ENCODE measurements around the gene EXOC2. TPM values are rescaled to one million over a fixed set of nuclear protein-coding genes. Genes with fewer than 3 reads are reported as not detected.

EXOC2 gene
- total RNA-seq, 1 donor from 2014 or later: 44.4 TPM

DNA sequence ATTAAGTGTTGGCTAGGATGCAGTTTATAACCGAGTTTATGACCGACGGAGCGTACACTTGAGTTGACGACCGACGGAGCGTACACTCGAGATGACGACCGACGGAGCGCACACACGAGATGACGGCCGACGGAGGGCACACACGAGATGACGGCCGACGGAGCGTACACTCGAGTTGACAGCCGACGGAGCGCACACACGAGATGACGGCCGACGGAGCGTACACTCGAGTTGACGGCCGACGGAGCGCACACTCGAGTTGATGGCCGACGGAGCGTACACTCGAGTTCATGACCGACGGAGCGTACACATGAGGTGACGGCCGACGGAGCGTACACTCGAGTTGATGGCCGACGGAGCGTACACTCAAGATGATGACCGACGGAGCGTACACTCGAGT lies 155.8 kb downstream of the EXOC2 start:
- Histone ChIP-seq H3K4me2 (ENCODE audit: low read length) (no peak overlapping the region), H2AFZ (ENCODE audit: low read depth, low read length) (no peak overlapping the region), H3K27me3 (ENCODE audit: insufficient read depth, low read length) (no peaks in the 10 kb centered on the region), H3K9me3 (ENCODE audit: insufficient read depth, low read depth, low read length) (no peaks in the 10 kb centered on the region), H3K4me3 (ENCODE audit: insufficient read depth, low read depth, low read length) (no peak overlapping the region), H4K20me1 (ENCODE audit: insufficient read depth, low read length) (no peaks in the 10 kb centered on the region), H3K4me1 (ENCODE audit: insufficient read depth, low read length) (no peaks in the 10 kb centered on the region), H3K27ac (ENCODE audit: low read depth, low read length) (no peak overlapping the region), H3K36me3 (ENCODE audit: insufficient read depth, low read length) (peaks cover 9% of the 10 kb centered on the region), H3K9ac (ENCODE audit: low read length) (no peak overlapping the region), H3K79me2 (ENCODE audit: insufficient read depth, low read length) (no peaks in the 10 kb centered on the region)
- FAIRE-seq (no peak), DNase-seq (ENCODE audit: low read depth) (no peak)
- no peak overlapping the region for H3K27ac Mint-ChIP-seq (ENCODE audit: unreplicated experiment)
- no peaks in the 10 kb centered on the region for H3K27me3 Mint-ChIP-seq (ENCODE audit: low read depth, unreplicated experiment)
- no peak overlapping the region for H3K4me3 Mint-ChIP-seq (ENCODE audit: unreplicated experiment)
- H3K4me1 Mint-ChIP-seq (ENCODE audit: low read depth, unreplicated experiment): no peaks in the 10 kb centered on the region
- H3K36me3 Mint-ChIP-seq (ENCODE audit: low read depth, unreplicated experiment): peaks cover 18% of the 10 kb centered on the region
- TF ChIP-seq EZH2 (IDR thresholded peaks at IDR 0.05; ENCODE audit: insufficient read depth, low read length): no peak
- TF ChIP-seq, protein P1, sequence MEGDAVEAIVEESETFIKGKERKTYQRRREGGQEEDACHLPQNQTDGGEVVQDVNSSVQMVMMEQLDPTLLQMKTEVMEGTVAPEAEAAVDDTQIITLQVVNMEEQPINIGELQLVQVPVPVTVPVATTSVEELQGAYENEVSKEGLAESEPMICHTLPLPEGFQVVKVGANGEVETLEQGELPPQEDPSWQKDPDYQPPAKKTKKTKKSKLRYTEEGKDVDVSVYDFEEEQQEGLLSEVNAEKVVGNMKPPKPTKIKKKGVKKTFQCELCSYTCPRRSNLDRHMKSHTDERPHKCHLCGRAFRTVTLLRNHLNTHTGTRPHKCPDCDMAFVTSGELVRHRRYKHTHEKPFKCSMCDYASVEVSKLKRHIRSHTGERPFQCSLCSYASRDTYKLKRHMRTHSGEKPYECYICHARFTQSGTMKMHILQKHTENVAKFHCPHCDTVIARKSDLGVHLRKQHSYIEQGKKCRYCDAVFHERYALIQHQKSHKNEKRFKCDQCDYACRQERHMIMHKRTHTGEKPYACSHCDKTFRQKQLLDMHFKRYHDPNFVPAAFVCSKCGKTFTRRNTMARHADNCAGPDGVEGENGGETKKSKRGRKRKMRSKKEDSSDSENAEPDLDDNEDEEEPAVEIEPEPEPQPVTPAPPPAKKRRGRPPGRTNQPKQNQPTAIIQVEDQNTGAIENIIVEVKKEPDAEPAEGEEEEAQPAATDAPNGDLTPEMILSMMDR (IDR thresholded peaks at IDR 0.05; ENCODE audit: insufficient read depth, low read depth, low read length): no peak
- peaks cover 5% of the 10 kb centered on the region for H3K9me3 Mint-ChIP-seq (ENCODE audit: unreplicated experiment)

DNA sequence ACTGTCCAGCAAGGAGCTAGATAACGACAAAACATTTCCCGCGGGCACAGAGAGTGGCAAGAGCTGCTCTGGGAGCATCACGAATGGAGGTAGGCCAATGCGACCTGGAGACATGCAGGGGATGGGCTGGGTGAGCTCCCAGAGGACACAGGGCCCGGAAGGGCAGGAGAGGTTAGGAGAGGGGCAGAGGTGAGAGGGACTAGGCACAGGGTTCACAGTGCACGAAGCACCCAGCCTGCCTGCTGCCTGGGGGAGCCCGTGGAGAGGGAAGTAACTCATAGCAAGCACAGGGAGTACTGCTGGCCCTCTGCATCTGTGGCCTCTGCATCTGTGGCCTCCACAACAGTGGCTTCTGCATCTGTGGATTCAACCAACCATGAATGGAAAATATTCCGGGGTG lies 162.5 kb downstream of the EXOC2 start:
- no peak for TF ChIP-seq EZH2 (IDR thresholded peaks at IDR 0.05; ENCODE audit: insufficient read depth, low read length)
- TF ChIP-seq, protein P1 (IDR thresholded peaks at IDR 0.05; ENCODE audit: insufficient read depth, low read depth, low read length): no peak
- H3K4me1 Mint-ChIP-seq (ENCODE audit: low read depth, unreplicated experiment): no peaks in the 10 kb centered on the region
- H3K36me3 Mint-ChIP-seq (ENCODE audit: low read depth, unreplicated experiment): peaks cover 10% of the 10 kb centered on the region

DNA sequence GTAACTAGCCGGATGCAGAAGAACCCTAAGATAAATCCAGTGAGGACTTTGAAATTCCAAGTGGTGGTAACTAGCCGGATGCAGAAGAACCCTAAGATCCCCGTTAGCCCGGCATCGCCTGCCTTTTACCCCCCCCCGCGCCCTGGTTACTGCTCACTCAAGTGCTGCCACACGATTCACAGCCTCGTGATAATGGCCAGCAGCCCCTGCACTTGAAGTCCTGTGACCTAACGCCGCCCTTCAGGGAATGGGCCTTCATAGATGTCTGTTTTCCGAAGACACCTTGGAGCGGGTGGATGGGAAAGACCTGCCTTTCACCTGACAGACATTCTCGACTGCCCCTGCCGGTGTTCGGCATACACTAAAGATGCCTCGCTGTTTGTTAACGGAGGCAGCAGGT lies 163.9 kb downstream of the EXOC2 start:
- no peak for TF ChIP-seq EZH2 (IDR thresholded peaks at IDR 0.05; ENCODE audit: insufficient read depth, low read length)
- TF ChIP-seq, protein P1 (IDR thresholded peaks at IDR 0.05; ENCODE audit: insufficient read depth, low read depth, low read length): no peak
- Mint-ChIP-seq H3K4me3 (ENCODE audit: unreplicated experiment) (no peak overlapping the region), H3K27me3 (ENCODE audit: low read depth, unreplicated experiment) (no peaks in the 10 kb centered on the region), H3K27ac (ENCODE audit: unreplicated experiment) (no peak overlapping the region), H3K9me3 (ENCODE audit: unreplicated experiment) (no peaks in the 10 kb centered on the region), H3K4me1 (ENCODE audit: low read depth, unreplicated experiment) (no peaks in the 10 kb centered on the region), H3K36me3 (ENCODE audit: low read depth, unreplicated experiment) (peaks cover 10% of the 10 kb centered on the region)
- Histone ChIP-seq H2AFZ (ENCODE audit: low read depth, low read length) (no peak overlapping the region), H3K4me3 (ENCODE audit: insufficient read depth, low read depth, low read length) (no peak overlapping the region), H3K4me1 (ENCODE audit: insufficient read depth, low read length) (no peaks in the 10 kb centered on the region), H3K27me3 (ENCODE audit: insufficient read depth, low read length) (no peaks in the 10 kb centered on the region), H3K27ac (ENCODE audit: low read depth, low read length) (no peak overlapping the region), H3K9me3 (ENCODE audit: insufficient read depth, low read depth, low read length) (no peaks in the 10 kb centered on the region), H3K9ac (ENCODE audit: low read length) (no peak overlapping the region), H4K20me1 (ENCODE audit: insufficient read depth, low read length) (no peaks in the 10 kb centered on the region), H3K36me3 (ENCODE audit: insufficient read depth, low read length) (peaks cover 2% of the 10 kb centered on the region), H3K4me2 (ENCODE audit: low read length) (no peak overlapping the region), H3K79me2 (ENCODE audit: insufficient read depth, low read length) (no peaks in the 10 kb centered on the region)
- peak; percentile 64 for FAIRE-seq
- DNase-seq (ENCODE audit: low read depth): no peak

More for the DNA sequence above, 162.5 kb downstream of the EXOC2 start:
- DNase-seq (ENCODE audit: low read depth) (no peak), FAIRE-seq (no peak)
- Mint-ChIP-seq H3K9me3 (ENCODE audit: unreplicated experiment) (no peaks in the 10 kb centered on the region), H3K27ac (ENCODE audit: unreplicated experiment) (no peak overlapping the region), H3K27me3 (ENCODE audit: low read depth, unreplicated experiment) (no peaks in the 10 kb centered on the region), H3K4me3 (ENCODE audit: unreplicated experiment) (peak overlapping the region; percentile 5)
- Histone ChIP-seq H3K9ac (ENCODE audit: low read length) (no peak overlapping the region), H3K9me3 (ENCODE audit: insufficient read depth, low read depth, low read length) (no peaks in the 10 kb centered on the region), H3K4me2 (ENCODE audit: low read length) (no peak overlapping the region), H3K27ac (ENCODE audit: low read depth, low read length) (no peak overlapping the region), H2AFZ (ENCODE audit: low read depth, low read length) (no peak overlapping the region), H4K20me1 (ENCODE audit: insufficient read depth, low read length) (no peaks in the 10 kb centered on the region), H3K27me3 (ENCODE audit: insufficient read depth, low read length) (no peaks in the 10 kb centered on the region), H3K4me1 (ENCODE audit: insufficient read depth, low read length) (no peaks in the 10 kb centered on the region), H3K4me3 (ENCODE audit: insufficient read depth, low read depth, low read length) (no peak overlapping the region), H3K79me2 (ENCODE audit: insufficient read depth, low read length) (no peaks in the 10 kb centered on the region), H3K36me3 (ENCODE audit: insufficient read depth, low read length) (peaks cover 2% of the 10 kb centered on the region)
